Motor neuron (in vitro differentiated cells): Measurements from ENCODE around the gene KRTAP12-3. TPM values are rescaled to one million over a fixed set of nuclear protein-coding genes. Genes with fewer than 3 reads are reported as not detected.
A peak's percentile ranks its signal among the peaks of the same experiment; 100 is the strongest.
"Not testable (repeated sequence)": the region's sequence is repeated elsewhere in the genome, so short reads cannot be mapped to it uniquely, and the experiment has no call there.

ENCODE experiments used
- ATAC-seq, 8 experiments: fragments of 200-7000 bp; cut with Tn5 transposase; replicated peaks in 6 of 8; 2 replicates each; pipeline ENCODE4 v1.8.0; 2021; ENCODE audit warnings: mild to moderate bottlenecking in 8 of 8, moderate library complexity in 8 of 8
- H3K27ac ChIP-seq, 2 donors: fragments of 250-450 bp; sonication (Bioruptor Pico); 2 replicates each; pipeline ENCODE4 v1.9.0; 2021; ENCODE audit warnings: antibody characterized with exemption in 2 of 2, mild to moderate bottlenecking in 2 of 2, moderate library complexity in 1 of 2
- H3K4me1 ChIP-seq, 2 donors: fragments of 250-450 bp; sonication (Bioruptor Pico); replicated peaks in 1 of 2; 2 replicates each; pipeline ENCODE4 v1.6.1; 2021; ENCODE audit warnings: antibody characterized with exemption in 2 of 2, mild to moderate bottlenecking in 2 of 2, moderate library complexity in 1 of 2
- H3K4me3 ChIP-seq, 5 donors: fragments of 250-450 bp; sonication (Bioruptor Pico); 2 replicates each; pipeline ENCODE4 v1.9.0; 2021; ENCODE audit warnings: antibody characterized with exemption in 5 of 5, mild to moderate bottlenecking in 5 of 5, moderate library complexity in 4 of 5
- WGBS, 10 experiments: fragments of 450-650 bp; shearing (Covaris generic); methylation state at CpG; one replicate each; pipeline ENCODE4 v1.0.0; 2022; 5-methylcytosine and 5-hydroxymethylcytosine counted together
- in situ Hi-C, 9 experiments: fragments of 400-800 bp; cut with MboI; loops; one replicate each; pipeline ENCODE4 v1.15.0; 2021; ENCODE audit warnings: low sequenced_read_pairs in 9 of 9, low pct_unique_long_range_greater_than_20kb in 2 of 9; ENCODE audit not compliant: unreplicated experiment in 9 of 9
- total RNA-seq, 8 experiments: library from RNA; unstranded; fragments of 300-600 nt; gene quantifications; 2 replicates each; pipeline versions ENCODE4 v1.2.3 to v1.2.4, GENCODE V29; 2022

Gene KRTAP12-3
- total RNA-seq, 8 experiments from 2014 or later = not detected

GRCh38 chr21:44686000-44686781 lies 28.5 kb downstream of the KRTAP12-3 start:
- H3K27ac ChIP-seq = no peak overlapping the region
- H3K4me3 ChIP-seq = no peak overlapping the region
- ATAC-seq = peak in 5 of 8 experiments; percentile 36 to 70 (median 50)
- H3K4me1 ChIP-seq = peaks cover 4 to 22% of the 10 kb centered on the region in 2 donors
- in situ Hi-C loops = no loop called here
- WGBS, 10 experiments = 0 to 56% (median 8%) methylated on average over 2 to 4 of the region's 14 CpGs; no CpG with 5 or more reads in 6 of the 10 experiments

GRCh38 chr21:44686843-44687561 lies 29.3 kb downstream of the KRTAP12-3 start:
- in situ Hi-C loops = no loop called here
- Histone ChIP-seq H3K4me1 (peaks cover 4 to 22% of the 10 kb centered on the region in 2 donors), H3K27ac (no peak overlapping the region), H3K4me3 (no peak overlapping the region)
- peak in 2 of 8 experiments; percentile 44 to 52 for ATAC-seq
- WGBS, 10 experiments = 40 to 88% (median 67%) methylated on average over 3 to 13 of the region's 25 CpGs; no CpG with 5 or more reads in 1 of the 10 experiments

- in situ Hi-C loops = no loop called here
- WGBS, 10 experiments = 0 to 90% (median 50%) methylated on average over 1 to 9 of the region's 11 CpGs; no CpG with 5 or more reads in 1 of the 10 experiments
- Histone ChIP-seq H3K27ac (no peak overlapping the region), H3K4me1 (peaks cover 4 to 22% of the 10 kb centered on the region in 2 donors), H3K4me3 (no peak overlapping the region)
- peak in 3 of 8 experiments; percentile 30 to 52 (median 32) for ATAC-seq
Observed at GRCh38 chr21:44687671-44688070, 29.9 kb downstream of the KRTAP12-3 start.

- 8 to 100% (median 86%) methylated on average over 1 to 2 of the region's 3 CpGs; no CpG with 5 or more reads in 5 of the 10 experiments for WGBS, 10 experiments
- in situ Hi-C loops, H3K27ac ChIP-seq, ATAC-seq, H3K4me3 ChIP-seq: not testable (repeated sequence)
- H3K4me1 ChIP-seq = peaks cover 4 to 22% of the 10 kb centered on the region in 2 donors
Observed at GRCh38 chr21:44689740-44690139, 32.0 kb downstream of the KRTAP12-3 start.

GRCh38 chr21:44691686-44692085 lies 34.0 kb downstream of the KRTAP12-3 start:
- in situ Hi-C loops = no loop called here
- peaks cover 1 to 15% of the 10 kb centered on the region in 2 donors for H3K4me1 ChIP-seq
- WGBS, 10 experiments = 0 to 86% (median 33%) methylated on average over 1 to 2 of the region's 2 CpGs; no CpG with 5 or more reads in 1 of the 10 experiments
- no peak overlapping the region for H3K27ac ChIP-seq
- no peak overlapping the region for H3K4me3 ChIP-seq
- ATAC-seq = no peak

GRCh38 chr21:44692798-44693512 lies 35.2 kb downstream of the KRTAP12-3 start:
- ATAC-seq = no peak
- no peak overlapping the region for H3K27ac ChIP-seq
- H3K4me3 ChIP-seq = no peak overlapping the region
- in situ Hi-C loops = no loop called here
- 36 to 100% (median 65%) methylated on average over 1 to 2 of the region's 2 CpGs for WGBS, 10 experiments
- peaks cover 0 to 8% of the 10 kb centered on the region in 2 donors for H3K4me1 ChIP-seq

GRCh38 chr21:44694776-44695175 lies 37.0 kb downstream of the KRTAP12-3 start:
- in situ Hi-C loops = no loop called here
- H3K27ac ChIP-seq = no peak overlapping the region
- H3K4me1 ChIP-seq = peaks cover 0 to 14% of the 10 kb centered on the region in 2 donors
- ATAC-seq = no peak
- no peak overlapping the region for H3K4me3 ChIP-seq
- 30 to 93% (median 56%) methylated on average over 2 to 8 of the region's 11 CpGs; no CpG with 5 or more reads in 2 of the 10 experiments for WGBS, 10 experiments

- ATAC-seq = no peak
- no peak overlapping the region for H3K27ac ChIP-seq
- H3K4me3 ChIP-seq = no peak overlapping the region
- in situ Hi-C loops = no loop called here
- peaks cover 3 to 18% of the 10 kb centered on the region in 2 donors for H3K4me1 ChIP-seq
- WGBS, 10 experiments = 6 to 100% (median 82%) methylated on average over 1 to 6 of the region's 8 CpGs; no CpG with 5 or more reads in 5 of the 10 experiments
Observed at GRCh38 chr21:44695184-44695583, 37.5 kb downstream of the KRTAP12-3 start.

- Histone ChIP-seq H3K4me3 (no peak overlapping the region), H3K27ac (no peak overlapping the region), H3K4me1 (peaks cover 5 to 21% of the 10 kb centered on the region in 2 donors)
- ATAC-seq = no peak
- in situ Hi-C loops = no loop called here
- WGBS, 10 experiments = 10 to 100% (median 81%) methylated on average over 1 to 8 of the region's 8 CpGs; no CpG with 5 or more reads in 2 of the 10 experiments
Observed at GRCh38 chr21:44695641-44696040, 37.9 kb downstream of the KRTAP12-3 start.

GRCh38 chr21:44696572-44696971 lies 38.8 kb downstream of the KRTAP12-3 start:
- Histone ChIP-seq H3K4me3 (no peak overlapping the region), H3K4me1 (peaks cover 10 to 24% of the 10 kb centered on the region in 2 donors), H3K27ac (no peak overlapping the region)
- in situ Hi-C loops = no loop called here
- 38 to 100% (median 87%) methylated on average over 1 to 10 of the region's 10 CpGs for WGBS, 10 experiments
- ATAC-seq = no peak

- ATAC-seq, H3K27ac ChIP-seq, H3K4me3 ChIP-seq, in situ Hi-C loops: not testable (repeated sequence)
- WGBS, 10 experiments = 80% methylated on average over 1 of the region's 21 CpGs; no CpG with 5 or more reads in 9 of the 10 experiments
- H3K4me1 ChIP-seq = peaks cover 10 to 26% of the 10 kb centered on the region in 2 donors
Observed at GRCh38 chr21:44697172-44697810, 39.6 kb downstream of the KRTAP12-3 start, which contains the start of gene KRTAP10-12. TSS of gene KRTAP10-12 (plus strand) at chr21:44697172. CDS start at chr21:44697202, 30 bp downstream.
